Measurements from ENCODE around the gene SLC18B1.

- TF ChIP-seq CTCF (IDR thresholded peaks at IDR 0.05), result no peak
- TF ChIP-seq POLR2A (IDR thresholded peaks at IDR 0.05), result no peak
- TF ChIP-seq EP300 (IDR thresholded peaks at IDR 0.05), result no peak
Observed at GRCh38 chr6:132843316-132844035, 45.0 kb upstream of the SLC18B1 start.
